A549 (cell line): ENCODE data around the gene GCK. TPM values are rescaled to one million over a fixed set of nuclear protein-coding genes. Genes with fewer than 3 reads are reported as not detected.
A peak's percentile ranks its signal among the peaks of the same experiment; 100 is the strongest.

ENCODE experiments used
- ATAC-seq, 2 experiments: fragments of 200-7000 bp in 1 of 2; fragments of >200 bp in 1 of 2; cut with Nextera tagmentation in 1 of 2; cut with Tn5 transposase in 1 of 2; 3 replicates each; pipeline versions ENCODE4 v1.8.0 to v1.9.1; 2018 to 2020; ENCODE audit warnings: mild to moderate bottlenecking in 1 of 2, moderate library complexity in 1 of 2
- CTCF ChIA-PET: fragments of 300-600 bp; sonication (Branson Sonifier 250); formaldehyde crosslinking; extraction: SDS; loops from one replicate; lab custom pipeline; 2021; ENCODE audit warnings: antibody characterized with exemption, inconsistent platforms; lab: Yijun Ruan, JAX
- POLR2A ChIA-PET: fragments of 350-600 bp; formaldehyde crosslinking; extraction: SDS; loops from one replicate; lab custom pipeline; 2021; ENCODE audit warnings: antibody characterized with exemption, inconsistent platforms; lab: Yijun Ruan, JAX
- DNase-seq, 2 experiments: peaks; one replicate each; pipeline versions ENCODE4 v3.0.0 to v3.0.0-alpha.2; 2011 to 2016; ENCODE audit warnings: low read depth in 1 of 2, low spot score in 1 of 2
- FAIRE-seq: peaks from 2 replicates; lab custom pipeline; 2011; peaks lifted over from hg19 to GRCh38; lab: Jason Lieb, UNC
- H3K27ac ChIP-seq, 2 experiments: fragments of >200 bp; sonication (Bioruptor Twin); formaldehyde crosslinking; 3 replicates each; pipeline ENCODE4 v1.5.1; 2016 to 2017
- H3K4me1 ChIP-seq: fragments of >200 bp; sonication (Bioruptor Twin); formaldehyde crosslinking; 3 replicates; pipeline ENCODE4 v1.6.1; 2016
- H3K4me2 ChIP-seq: fragments of >200 bp; sonication (Bioruptor Twin); formaldehyde crosslinking; 3 replicates; pipeline ENCODE4 v1.6.1; 2016
- H3K4me3 ChIP-seq: fragments of >200 bp; sonication (Bioruptor Twin); formaldehyde crosslinking; 3 replicates; pipeline ENCODE4 v1.5.1; 2016
- H3K9me3 ChIP-seq: fragments of >200 bp; sonication (Bioruptor Twin); formaldehyde crosslinking; 3 replicates; pipeline ENCODE4 v1.6.1; 2016
- CTCF ChIP-seq: fragments of >200 bp; sonication (Bioruptor Twin); formaldehyde crosslinking; IDR thresholded peaks from 3 replicates; pipeline ENCODE4 v1.5.1; 2016
- E2F6 ChIP-seq: IDR thresholded peaks from 2 replicates; pipeline ENCODE4 v1.6.1; 2012; ENCODE audit warnings: low read depth, borderline replicate concordance
- EHMT2 ChIP-seq: fragments of 200-600 bp; sonication (generic); IDR thresholded peaks from 2 replicates; pipeline ENCODE4 v1.6.1; 2016; ENCODE audit warnings: antibody characterized with exemption, low read depth, mild to moderate bottlenecking, moderate library complexity
- EP300 ChIP-seq, 2 experiments: fragments of >200 bp; sonication (Bioruptor Twin); formaldehyde crosslinking; IDR thresholded peaks; 2 replicates in 1 of 2; 3 replicates in 1 of 2; pipeline ENCODE4 v1.6.1; 2016 to 2017
- ESRRA ChIP-seq: fragments of 150-350 bp; IDR thresholded peaks from 2 replicates; pipeline ENCODE4 v1.6.1; 2014; ENCODE audit warnings: mild to moderate bottlenecking, low read length, borderline replicate concordance
- FOSB ChIP-seq: fragments of 250-450 bp; sonication (Bioruptor Pico); IDR thresholded peaks from 2 replicates; pipeline ENCODE4 v1.5.0; 2020; ENCODE audit warnings: mild to moderate bottlenecking, moderate library complexity
- FOSL2 ChIP-seq, 2 experiments: fragments of 450-650 bp in 1 of 2; fragments of >200 bp in 1 of 2; sonication (Bioruptor Twin) in 1 of 2; formaldehyde crosslinking; IDR thresholded peaks; 2 replicates each; pipeline versions ENCODE4 v1.5.0 to v1.6.1; 2016 to 2020; ENCODE audit warnings: mild to moderate bottlenecking in 1 of 2, moderate library complexity in 1 of 2
- HOXB13 ChIP-seq: fragments of 250-450 bp; sonication (Bioruptor Pico); IDR thresholded peaks from 2 replicates; pipeline ENCODE4 v1.5.0; 2020; ENCODE audit warnings: low read depth, mild to moderate bottlenecking, moderate library complexity
- HOXB5 ChIP-seq: fragments of 250-450 bp; sonication (Bioruptor Pico); IDR thresholded peaks from 2 replicates; pipeline ENCODE4 v1.5.0; 2020; ENCODE audit warnings: mild to moderate bottlenecking, moderate library complexity
- JUN ChIP-seq, 2 experiments: fragments of >200 bp; sonication (Bioruptor Twin); formaldehyde crosslinking; IDR thresholded peaks; 2 replicates in 1 of 2; 3 replicates in 1 of 2; pipeline ENCODE4 v1.6.1; 2016 to 2017
- JUNB ChIP-seq: fragments of >200 bp; sonication (Bioruptor Twin); formaldehyde crosslinking; IDR thresholded peaks from 2 replicates; pipeline ENCODE4 v1.6.1; 2016
- MYC ChIP-seq: IDR thresholded peaks from 2 replicates; pipeline ENCODE4 v1.6.1; 2012; ENCODE audit warnings: mild to moderate bottlenecking, inconsistent platforms, low read length, improper control_type of control experiment, borderline replicate concordance
- NR3C1 ChIP-seq: fragments of >200 bp; sonication (Bioruptor Twin); formaldehyde crosslinking; IDR thresholded peaks from 3 replicates; pipeline ENCODE4 v1.6.1; 2017
- PHF8 ChIP-seq: fragments of 200-600 bp; sonication (generic); IDR thresholded peaks from 2 replicates; pipeline ENCODE4 v1.6.1; 2016; ENCODE audit warnings: low read depth, mild to moderate bottlenecking, antibody characterized with exemption, moderate library complexity, borderline replicate concordance
- POLR2A ChIP-seq: IDR thresholded peaks from 2 replicates; pipeline ENCODE4 v1.6.1; 2012; ENCODE audit warnings: mild to moderate bottlenecking, low read length
- RAD21 ChIP-seq, 2 experiments: fragments of >200 bp in 1 of 2; sonication (Bioruptor Twin) in 1 of 2; formaldehyde crosslinking in 1 of 2; IDR thresholded peaks in 1 of 2; conservative IDR thresholded peaks in 1 of 2; 2 replicates in 1 of 2; 3 replicates in 1 of 2; pipeline ENCODE4 v1.6.1; 2012 to 2018; ENCODE audit warnings: inconsistent platforms in 1 of 2
- RARB ChIP-seq: fragments of 250-450 bp; sonication (Bioruptor Pico); IDR thresholded peaks from 2 replicates; pipeline ENCODE4 v1.8.0; 2021; ENCODE audit warnings: mild to moderate bottlenecking, moderate library complexity
- RFX5 ChIP-seq: fragments of 450-650 bp; IDR thresholded peaks from 2 replicates; pipeline ENCODE4 v1.7.1; 2014; ENCODE audit warnings: antibody characterized with exemption, mild to moderate bottlenecking, moderate library complexity
- SREBF2 ChIP-seq: fragments of 450-650 bp; IDR thresholded peaks from 2 replicates; pipeline ENCODE4 v1.6.1; 2014; ENCODE audit warnings: mild to moderate bottlenecking, moderate library complexity
- TFCP2L1 ChIP-seq: fragments of 250-450 bp; sonication (Bioruptor Pico); IDR thresholded peaks from 2 replicates; pipeline ENCODE4 v1.5.0; 2021; ENCODE audit warnings: mild to moderate bottlenecking
- ZC3H11A ChIP-seq: fragments of 450-650 bp; IDR thresholded peaks from 2 replicates; pipeline ENCODE4 v1.6.1; 2014; ENCODE audit warnings: antibody characterized with exemption, mild to moderate bottlenecking
- ZNF302 ChIP-seq: fragments of 250-450 bp; sonication (Bioruptor Pico); IDR thresholded peaks from 2 replicates; pipeline ENCODE4 v1.9.0; 2021; ENCODE audit warnings: inconsistent platforms, mild to moderate bottlenecking, moderate library complexity
- WGBS: methylation state at CpG from one replicate; pipeline ENCODE4 v1.1.6; 2017; ENCODE audit errors: missing lambda C conversion rate; 5-methylcytosine and 5-hydroxymethylcytosine counted together
- polyA plus RNA-seq, 4 experiments: library from polyadenylated mRNA; depleted of rRNA in 3 of 4; stranded (reverse); fragments of >200 nt; fragmentation: RNase III in 1 of 4; extraction: RNeasy Plus Mini Kit Qiagen cat#74134 plus additional on column Dnase treatment in 1 of 4; gene quantifications; 2 replicates in 3 of 4; 3 replicates in 1 of 4; pipeline ENCODE4 v1.2.3, GENCODE V29; 2011 to 2017
- TF ChIP-seq, protein P1 (sequence below): fragments of 200-600 bp; sonication (generic); IDR thresholded peaks from 2 replicates; pipeline ENCODE4 v1.6.1; 2016; ENCODE audit warnings: antibody characterized with exemption, mild to moderate bottlenecking, moderate library complexity
- TF ChIP-seq, protein P2 (sequence below): fragments of 450-650 bp; IDR thresholded peaks from 2 replicates; pipeline ENCODE4 v1.6.1; 2014; ENCODE audit warnings: antibody characterized with exemption

The GCK gene
- polyA plus RNA-seq, 2 of the 4 experiments (the other 2 are of a cell fraction), result 0.12 TPM; not detected in 1

GRCh38 chr7:44221231-44221791 lies 32.1 kb upstream of the GCK start:
- no peaks in the 10 kb centered on the region for H3K4me1 ChIP-seq
- FAIRE-seq, result no peak
- 74% methylated on average over 17 of the region's 30 CpGs for WGBS
- CTCF ChIA-PET, result interaction anchor here (0.9 to 1.6 kb wide), 4 partner anchors 10 to 256 kb away, joined by 3 read pairs; no protein-coding TSS in a partner anchor
- no peaks in the 10 kb centered on the region for H3K9me3 ChIP-seq
- H3K4me3 ChIP-seq, result no peak overlapping the region
- ATAC-seq, result peak in 1 of 2 experiments; percentile 30; a peak in 2 of 6 replicates
- H3K4me2 ChIP-seq, result no peak overlapping the region
- TF ChIP-seq CTCF, result no peak
- TF ChIP-seq NR3C1, result no peak
- TF ChIP-seq ZNF302, result no peak
- TF ChIP-seq EHMT2, result no peak
- TF ChIP-seq JUNB, result no peak
- no peak for TF ChIP-seq HOXB5 (CRISPR knock-in tag)
- TF ChIP-seq POLR2A, result no peak
- TF ChIP-seq FOSB (CRISPR knock-in tag), result no peak
- no peak for TF ChIP-seq JUN (IDR thresholded peaks at IDR 0.05)
- TF ChIP-seq RFX5, result no peak
- no peak for TF ChIP-seq SREBF2
- no peak for TF ChIP-seq FOSL2 (IDR thresholded peaks at IDR 0.05)
- TF ChIP-seq FOSL2 (CRISPR knock-in tag; IDR thresholded peaks at IDR 0.05), result no peak
- TF ChIP-seq HOXB13, result no peak
- TF ChIP-seq E2F6, result no peak
- TF ChIP-seq RARB (CRISPR knock-in tag), result no peak
- no peak for TF ChIP-seq ESRRA
- TF ChIP-seq RAD21 (conservative IDR thresholded peaks at IDR 0.05 in 1 of 2, IDR thresholded peaks at IDR 0.05 in 1 of 2), result no peak
- no peak for TF ChIP-seq PHF8
- no peak for TF ChIP-seq TFCP2L1 (CRISPR knock-in tag)
- POLR2A ChIA-PET, result no interaction called here
- no peak overlapping the region for H3K27ac ChIP-seq
- no peak for DNase-seq

GRCh38 chr7:44220358-44221112 lies 31.3 kb upstream of the GCK start:
- DNase-seq, result no peak
- Histone ChIP-seq H3K4me1 (no peaks in the 10 kb centered on the region), H3K9me3 (no peaks in the 10 kb centered on the region), H3K27ac (no peak overlapping the region), H3K4me2 (no peak overlapping the region), H3K4me3 (no peak overlapping the region)
- TF ChIP-seq EP300 (IDR thresholded peaks at IDR 0.05) (no peak), ZC3H11A (no peak), CTCF (no peak), MYC (no peak)
- TF ChIP-seq, protein P1, sequence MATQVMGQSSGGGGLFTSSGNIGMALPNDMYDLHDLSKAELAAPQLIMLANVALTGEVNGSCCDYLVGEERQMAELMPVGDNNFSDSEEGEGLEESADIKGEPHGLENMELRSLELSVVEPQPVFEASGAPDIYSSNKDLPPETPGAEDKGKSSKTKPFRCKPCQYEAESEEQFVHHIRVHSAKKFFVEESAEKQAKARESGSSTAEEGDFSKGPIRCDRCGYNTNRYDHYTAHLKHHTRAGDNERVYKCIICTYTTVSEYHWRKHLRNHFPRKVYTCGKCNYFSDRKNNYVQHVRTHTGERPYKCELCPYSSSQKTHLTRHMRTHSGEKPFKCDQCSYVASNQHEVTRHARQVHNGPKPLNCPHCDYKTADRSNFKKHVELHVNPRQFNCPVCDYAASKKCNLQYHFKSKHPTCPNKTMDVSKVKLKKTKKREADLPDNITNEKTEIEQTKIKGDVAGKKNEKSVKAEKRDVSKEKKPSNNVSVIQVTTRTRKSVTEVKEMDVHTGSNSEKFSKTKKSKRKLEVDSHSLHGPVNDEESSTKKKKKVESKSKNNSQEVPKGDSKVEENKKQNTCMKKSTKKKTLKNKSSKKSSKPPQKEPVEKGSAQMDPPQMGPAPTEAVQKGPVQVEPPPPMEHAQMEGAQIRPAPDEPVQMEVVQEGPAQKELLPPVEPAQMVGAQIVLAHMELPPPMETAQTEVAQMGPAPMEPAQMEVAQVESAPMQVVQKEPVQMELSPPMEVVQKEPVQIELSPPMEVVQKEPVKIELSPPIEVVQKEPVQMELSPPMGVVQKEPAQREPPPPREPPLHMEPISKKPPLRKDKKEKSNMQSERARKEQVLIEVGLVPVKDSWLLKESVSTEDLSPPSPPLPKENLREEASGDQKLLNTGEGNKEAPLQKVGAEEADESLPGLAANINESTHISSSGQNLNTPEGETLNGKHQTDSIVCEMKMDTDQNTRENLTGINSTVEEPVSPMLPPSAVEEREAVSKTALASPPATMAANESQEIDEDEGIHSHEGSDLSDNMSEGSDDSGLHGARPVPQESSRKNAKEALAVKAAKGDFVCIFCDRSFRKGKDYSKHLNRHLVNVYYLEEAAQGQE, result no peak
- TF ChIP-seq, protein P2, sequence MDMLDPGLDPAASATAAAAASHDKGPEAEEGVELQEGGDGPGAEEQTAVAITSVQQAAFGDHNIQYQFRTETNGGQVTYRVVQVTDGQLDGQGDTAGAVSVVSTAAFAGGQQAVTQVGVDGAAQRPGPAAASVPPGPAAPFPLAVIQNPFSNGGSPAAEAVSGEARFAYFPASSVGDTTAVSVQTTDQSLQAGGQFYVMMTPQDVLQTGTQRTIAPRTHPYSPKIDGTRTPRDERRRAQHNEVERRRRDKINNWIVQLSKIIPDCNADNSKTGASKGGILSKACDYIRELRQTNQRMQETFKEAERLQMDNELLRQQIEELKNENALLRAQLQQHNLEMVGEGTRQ, result no peak
- ATAC-seq, result no peak
- 76% methylated on average over 22 of the region's 24 CpGs for WGBS
- CTCF ChIA-PET, result interaction anchor here (0.9 to 1.2 kb wide), 3 partner anchors 10 to 24 kb away, joined by 3 read pairs; no protein-coding TSS in a partner anchor
- POLR2A ChIA-PET, result no interaction called here
- FAIRE-seq, result no peak
